NCI-H1436 (cell line): ENCODE data around the gene ADI1.

Experiments used
- DNase-seq: peaks from one replicate; lab custom pipeline; 2025; lab: John Stamatoyannopoulos, UW

The ADI1 gene

GRCh38 chr2:3480352-3481010 lies 38.9 kb downstream of the ADI1 start:
- no peak for DNase-seq

GRCh38 chr2:3479430-3480320 lies 39.7 kb downstream of the ADI1 start:
- no peak for DNase-seq

GRCh38 chr2:3478846-3479385 lies 40.4 kb downstream of the ADI1 start:
- no peak for DNase-seq

GRCh38 chr2:3476985-3477327 lies 42.4 kb downstream of the ADI1 start:
- DNase-seq, result no peak

- no peak for DNase-seq
Measured at GRCh38 chr2:3476321-3476984, 42.9 kb downstream of the ADI1 start.

- DNase-seq, result no peak
Measured at GRCh38 chr2:3475771-3476170, 43.6 kb downstream of the ADI1 start.

- no peak for DNase-seq
Measured at GRCh38 chr2:3472966-3473365, 46.4 kb downstream of the ADI1 start.

GRCh38 chr2:3472296-3472695 lies 47.0 kb downstream of the ADI1 start:
- no peak for DNase-seq

GRCh38 chr2:3470856-3471737 lies 48.2 kb downstream of the ADI1 start:
- DNase-seq, result no peak

GRCh38 chr2:3470166-3470651 lies 49.1 kb downstream of the ADI1 start:
- DNase-seq, result no peak

- no peak for DNase-seq
Measured at GRCh38 chr2:3469486-3469885, 49.8 kb downstream of the ADI1 start.

GRCh38 chr2:3468296-3468988 lies 50.9 kb downstream of the ADI1 start:
- DNase-seq, result no peak

- DNase-seq, result no peak
Measured at GRCh38 chr2:3467654-3468053, 51.7 kb downstream of the ADI1 start.

- no peak for DNase-seq
Measured at GRCh38 chr2:3466966-3467365, 52.4 kb downstream of the ADI1 start.

- DNase-seq, result no peak
Measured at GRCh38 chr2:3466482-3466863, 52.9 kb downstream of the ADI1 start.

- DNase-seq, result no peak
Measured at GRCh38 chr2:3465844-3466481, 53.4 kb downstream of the ADI1 start.

GRCh38 chr2:3465328-3465727 lies 54.0 kb downstream of the ADI1 start:
- DNase-seq, result no peak

GRCh38 chr2:3464401-3465005 lies 54.8 kb downstream of the ADI1 start:
- no peak for DNase-seq

GRCh38 chr2:3463944-3464343 lies 55.4 kb downstream of the ADI1 start:
- no peak for DNase-seq

GRCh38 chr2:3463186-3463835 lies 56.0 kb downstream of the ADI1 start:
- no peak for DNase-seq
